ENCODE data around the gene VPS9D1. TPM values are rescaled to one million over a fixed set of nuclear protein-coding genes. Genes with fewer than 3 reads are reported as not detected.

The VPS9D1 gene
- total RNA-seq: 12.1 TPM

DNA sequence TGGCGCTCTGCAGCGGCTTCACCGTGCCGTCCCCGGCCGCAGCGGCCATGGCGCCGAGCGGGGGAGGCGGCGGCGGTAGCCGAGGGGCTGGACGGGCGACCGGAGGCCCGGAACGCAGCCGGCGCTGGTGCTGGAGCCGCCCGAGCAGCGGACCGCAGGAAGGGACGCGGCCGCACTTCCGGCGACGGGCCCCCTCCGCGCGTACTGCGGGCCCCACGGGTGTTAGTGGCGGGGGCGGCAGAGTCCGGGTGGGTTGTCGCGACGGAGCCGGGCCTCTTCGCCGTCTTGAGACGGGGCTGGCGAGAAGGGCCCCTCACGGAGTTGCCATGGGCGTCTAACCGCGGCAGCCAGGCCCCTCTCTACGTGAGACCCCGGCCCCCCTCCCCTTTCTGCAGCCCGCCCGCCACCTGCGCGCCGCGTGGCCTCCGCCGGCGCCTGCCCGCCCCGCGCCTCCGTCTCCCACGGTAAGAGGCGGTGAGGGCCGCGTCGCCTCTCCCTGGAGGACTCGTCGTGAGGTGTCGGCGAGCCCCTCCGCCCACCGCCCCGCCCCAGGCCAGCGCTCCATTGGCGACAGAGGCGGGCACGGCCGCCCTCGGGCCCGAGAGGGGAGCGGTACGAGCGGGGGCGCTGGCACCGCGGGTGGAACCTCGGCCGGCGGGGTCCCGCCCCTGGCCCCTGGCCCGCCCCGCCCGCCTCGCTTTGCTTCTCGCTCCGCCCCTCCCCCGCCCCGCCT lies at the start of gene VPS9D1, which contains the start of gene ZNF276:
Gene VPS9D1 (minus strand): TSS at position 86 of the 733 bp plus-strand sequence. CDS start 37 bp downstream, at position 49.
Gene ZNF276 (plus strand): TSS at position 725 of the 733 bp plus-strand sequence. CDS start 104 bp downstream, outside the sequence.

DNA sequence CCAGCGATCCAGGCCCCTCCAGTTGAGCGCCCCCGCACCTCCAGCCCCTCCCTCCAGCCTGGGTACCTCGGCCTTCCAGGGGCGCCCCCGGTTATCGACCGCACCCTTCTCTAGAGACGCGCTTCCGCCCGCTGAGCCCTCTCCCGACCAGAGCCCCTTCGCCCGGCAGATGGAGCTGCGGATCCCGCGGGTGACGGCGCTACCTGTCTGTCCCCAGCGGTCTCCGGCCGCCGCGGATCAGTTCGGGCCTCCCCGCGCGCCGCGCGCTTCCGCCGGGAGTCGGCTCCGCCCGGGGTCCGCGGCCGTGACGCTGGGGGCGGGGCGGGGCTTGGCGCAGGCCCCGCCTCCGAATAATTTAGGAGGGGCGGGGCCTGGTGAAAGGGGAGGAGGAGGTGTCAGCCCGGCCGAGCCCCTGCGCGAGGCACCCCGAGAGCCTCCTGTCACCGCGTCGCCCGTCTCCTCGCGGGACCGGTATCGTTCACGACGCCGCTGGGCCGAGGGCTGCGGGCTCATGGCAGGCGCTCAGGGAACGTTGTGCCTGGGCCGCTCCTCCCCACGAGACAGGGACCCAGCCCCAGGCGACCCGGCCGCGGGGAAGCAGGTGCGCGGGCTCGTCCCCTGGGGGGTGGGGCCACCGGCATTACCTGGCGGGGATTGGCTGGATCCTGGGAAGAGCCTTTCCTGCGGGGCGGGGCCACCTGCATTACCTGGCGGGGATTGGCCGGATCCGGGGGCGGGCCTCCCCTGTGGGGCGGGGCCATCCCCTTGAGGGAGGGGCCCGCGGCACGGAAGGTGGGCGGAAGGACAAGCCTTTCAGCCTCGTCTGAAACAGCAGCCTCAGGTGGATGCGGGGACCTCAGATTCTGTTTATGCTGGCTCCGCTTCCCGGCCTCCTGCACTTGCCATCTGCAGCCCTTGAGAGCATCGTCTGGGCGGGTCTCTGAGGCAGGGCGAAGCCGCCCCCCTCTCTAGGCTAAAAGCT lies 19.0 kb downstream of the VPS9D1 start, which contains the start of gene SPATA2L:
Gene SPATA2L (minus strand): TSS at position 281 of the 982 bp plus-strand sequence. CDS start 473 bp downstream, outside the sequence.

DNA sequence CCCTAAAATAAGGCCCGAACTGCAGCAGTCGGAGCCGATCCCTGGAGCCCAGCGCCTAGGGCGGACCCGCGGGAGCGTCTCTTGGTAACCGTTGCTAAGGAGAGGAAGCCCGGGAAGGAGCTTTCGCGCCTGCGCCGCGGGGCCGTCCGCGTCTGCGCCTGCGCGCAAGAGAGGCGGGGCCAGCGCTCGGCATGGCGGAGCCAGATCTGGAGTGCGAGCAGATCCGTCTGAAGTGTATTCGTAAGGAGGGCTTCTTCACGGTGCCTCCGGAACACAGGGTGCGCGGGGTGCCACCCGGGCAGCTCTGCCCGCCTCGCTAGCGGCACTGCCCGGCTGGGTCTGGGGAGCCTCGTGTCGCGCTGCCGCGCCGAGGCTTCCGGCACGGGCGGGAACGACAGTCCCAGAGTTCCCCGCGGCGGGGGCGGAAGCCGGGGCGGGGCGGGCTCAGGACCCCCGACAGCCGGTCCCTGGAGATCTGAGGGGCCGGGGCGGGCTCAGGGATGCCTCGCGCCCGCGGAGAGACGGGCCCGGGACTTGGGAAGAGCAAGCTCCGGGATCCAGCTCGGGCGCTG lies 34.1 kb downstream of the VPS9D1 start, which contains the start of gene CDK10:
Gene CDK10 (plus strand): TSS at position 170 of the 572 bp plus-strand sequence. CDS start 22 bp downstream, at position 192.

GRCh38 chr16:89657442-89658220 lies 63.1 kb downstream of the VPS9D1 start, which contains the start of the genes CHMP1A and SPATA33:
Gene CHMP1A, minus strand, starts transcription at chr16:89657708. Its CDS starts 120 bp downstream, at chr16:89657588.
Gene SPATA33, plus strand, starts transcription at chr16:89657836. Its CDS starts 76 bp downstream, at chr16:89657912.

Other genes starting within 250 kb of the VPS9D1 start
- 108 TPM for gene ANKRD11, start 230.3 kb downstream of the VPS9D1 start, total RNA-seq
- 191 TPM for gene SPG7, start 212.5 kb downstream of the VPS9D1 start, total RNA-seq
- gene RPL13, start 160.2 kb downstream of the VPS9D1 start, total RNA-seq: 1,995 TPM
- gene CPNE7, start 145.1 kb downstream of the VPS9D1 start, total RNA-seq: 2.0 TPM
- gene DPEP1, start 107.3 kb downstream of the VPS9D1 start, total RNA-seq: 1.0 TPM
- 49.9 TPM for gene CHMP1A, start 63.2 kb downstream of the VPS9D1 start, total RNA-seq
- 9.7 TPM for gene SPATA33, start 63.1 kb downstream of the VPS9D1 start, total RNA-seq
- 60.5 TPM for gene CDK10, start 34.2 kb downstream of the VPS9D1 start, total RNA-seq
- gene SPATA2L, start 19.2 kb downstream of the VPS9D1 start, total RNA-seq: 12.7 TPM
- 78.6 TPM for gene ZNF276, start 639 bp upstream of the VPS9D1 start, total RNA-seq
- 17.5 TPM for gene FANCA, start 95.7 kb upstream of the VPS9D1 start, total RNA-seq
- gene SPIRE2, start 107.6 kb upstream of the VPS9D1 start, total RNA-seq: 16.1 TPM
- gene TCF25, start 152.7 kb upstream of the VPS9D1 start, total RNA-seq: 183 TPM
- gene MC1R, start 198.0 kb upstream of the VPS9D1 start, total RNA-seq: 5.7 TPM
- 294 TPM for gene TUBB3, start 202.4 kb upstream of the VPS9D1 start, total RNA-seq
- 80.8 TPM for gene DEF8, start 227.9 kb upstream of the VPS9D1 start, total RNA-seq